ENCODE data around the gene ZFYVE1.
"Not testable (repeated sequence)": the region's sequence is repeated elsewhere in the genome, so short reads cannot be mapped to it uniquely, and the experiment has no call there.

Gene ZFYVE1

DNA sequence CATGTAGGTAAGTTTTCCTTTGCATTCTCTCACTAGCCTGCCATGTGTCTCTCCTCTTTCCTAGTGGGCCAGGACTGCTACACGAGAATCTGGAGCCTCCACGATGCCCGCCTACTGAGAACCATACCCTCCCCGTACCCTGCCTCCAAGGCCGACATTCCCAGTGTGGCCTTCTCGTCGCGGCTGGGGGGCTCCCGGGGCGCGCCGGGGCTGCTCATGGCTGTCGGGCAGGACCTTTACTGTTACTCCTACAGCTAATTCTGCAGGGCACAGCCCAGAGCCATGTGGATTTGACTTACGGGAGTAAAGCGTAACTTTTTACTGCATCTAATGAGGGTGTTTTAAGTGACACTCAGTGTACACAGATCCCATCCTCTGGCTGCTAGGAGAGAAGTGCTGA is 68.4 kb downstream of the ZFYVE1 start:
- DNase-seq (ENCODE audit: low read depth): no peak
- TF ChIP-seq, protein P1, sequence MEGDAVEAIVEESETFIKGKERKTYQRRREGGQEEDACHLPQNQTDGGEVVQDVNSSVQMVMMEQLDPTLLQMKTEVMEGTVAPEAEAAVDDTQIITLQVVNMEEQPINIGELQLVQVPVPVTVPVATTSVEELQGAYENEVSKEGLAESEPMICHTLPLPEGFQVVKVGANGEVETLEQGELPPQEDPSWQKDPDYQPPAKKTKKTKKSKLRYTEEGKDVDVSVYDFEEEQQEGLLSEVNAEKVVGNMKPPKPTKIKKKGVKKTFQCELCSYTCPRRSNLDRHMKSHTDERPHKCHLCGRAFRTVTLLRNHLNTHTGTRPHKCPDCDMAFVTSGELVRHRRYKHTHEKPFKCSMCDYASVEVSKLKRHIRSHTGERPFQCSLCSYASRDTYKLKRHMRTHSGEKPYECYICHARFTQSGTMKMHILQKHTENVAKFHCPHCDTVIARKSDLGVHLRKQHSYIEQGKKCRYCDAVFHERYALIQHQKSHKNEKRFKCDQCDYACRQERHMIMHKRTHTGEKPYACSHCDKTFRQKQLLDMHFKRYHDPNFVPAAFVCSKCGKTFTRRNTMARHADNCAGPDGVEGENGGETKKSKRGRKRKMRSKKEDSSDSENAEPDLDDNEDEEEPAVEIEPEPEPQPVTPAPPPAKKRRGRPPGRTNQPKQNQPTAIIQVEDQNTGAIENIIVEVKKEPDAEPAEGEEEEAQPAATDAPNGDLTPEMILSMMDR (IDR thresholded peaks at IDR 0.05; ENCODE audit: insufficient read depth, low read depth, low read length, missing control alignments): no peak
- no peak overlapping the region for H3K4me3 ChIP-seq (ENCODE audit: low read depth, low read length)

DNA sequence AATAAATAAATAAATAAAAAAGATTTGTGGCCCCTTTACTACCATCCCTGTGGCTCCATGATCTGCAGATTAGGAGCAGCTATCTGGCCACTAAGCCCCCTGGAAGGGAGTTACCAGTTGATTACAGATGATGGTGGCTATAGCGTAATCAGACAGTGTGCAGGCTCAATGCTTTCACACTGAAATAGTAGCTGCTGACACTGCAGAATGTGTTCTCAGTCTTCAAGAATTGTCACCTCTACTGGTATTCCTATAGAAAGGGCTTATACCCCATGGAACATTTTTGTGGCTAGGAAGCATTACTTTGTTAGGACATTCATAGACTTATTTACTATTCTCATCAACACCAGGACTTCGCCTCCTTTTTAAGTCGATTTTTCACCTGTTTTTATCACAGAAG is 69.7 kb downstream of the ZFYVE1 start:
- DNase-seq (ENCODE audit: low read depth): no peak
- H3K4me3 ChIP-seq (ENCODE audit: low read depth, low read length): no peak overlapping the region
- TF ChIP-seq, protein P1 (IDR thresholded peaks at IDR 0.05; ENCODE audit: insufficient read depth, low read depth, low read length, missing control alignments): no peak

DNA sequence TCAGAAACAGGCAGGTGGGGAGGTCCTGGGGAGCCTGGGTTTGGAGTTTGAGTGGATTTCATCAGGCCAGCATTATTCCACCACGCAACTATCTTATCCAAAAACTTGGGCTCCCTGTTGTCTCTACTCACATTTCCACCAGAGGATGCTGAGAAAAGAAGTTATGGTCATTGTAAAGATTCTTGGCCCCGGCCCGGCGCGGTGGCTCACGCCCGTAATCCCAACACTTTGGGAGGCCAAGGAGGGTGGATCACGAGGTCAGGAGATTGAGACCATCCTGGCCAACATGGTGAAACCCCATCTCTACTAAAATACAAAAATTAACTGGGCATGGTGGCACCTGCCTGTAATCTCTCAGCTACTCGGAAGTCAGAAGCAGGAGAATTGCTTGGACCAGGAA is 70.2 kb downstream of the ZFYVE1 start:
- not testable (repeated sequence) for DNase-seq (ENCODE audit: low read depth); H3K4me3 ChIP-seq (ENCODE audit: low read depth, low read length)

DNA sequence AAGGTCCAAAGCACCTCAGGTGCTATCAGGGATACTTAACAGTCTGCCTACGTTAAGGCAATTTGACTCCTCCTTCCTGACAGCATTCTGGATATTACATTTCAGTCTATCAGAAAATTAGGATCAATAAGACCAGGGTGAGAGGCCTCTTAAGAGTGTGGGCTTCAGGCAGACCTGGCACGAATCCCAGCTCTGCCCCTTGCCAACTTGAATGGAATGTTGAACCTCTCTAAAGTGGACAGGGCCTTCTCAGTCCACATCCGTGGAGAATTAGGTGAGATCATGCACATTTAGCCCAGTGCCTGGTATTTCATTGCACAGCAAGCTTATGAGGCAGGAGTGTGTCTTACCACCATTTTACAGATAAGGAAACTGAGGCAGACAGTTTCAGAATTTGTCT is 74.7 kb downstream of the ZFYVE1 start:
- DNase-seq (ENCODE audit: low read depth): no peak
- TF ChIP-seq, protein P1 (IDR thresholded peaks at IDR 0.05; ENCODE audit: insufficient read depth, low read depth, low read length, missing control alignments): no peak
- no peak overlapping the region for H3K4me3 ChIP-seq (ENCODE audit: low read depth, low read length)

DNA sequence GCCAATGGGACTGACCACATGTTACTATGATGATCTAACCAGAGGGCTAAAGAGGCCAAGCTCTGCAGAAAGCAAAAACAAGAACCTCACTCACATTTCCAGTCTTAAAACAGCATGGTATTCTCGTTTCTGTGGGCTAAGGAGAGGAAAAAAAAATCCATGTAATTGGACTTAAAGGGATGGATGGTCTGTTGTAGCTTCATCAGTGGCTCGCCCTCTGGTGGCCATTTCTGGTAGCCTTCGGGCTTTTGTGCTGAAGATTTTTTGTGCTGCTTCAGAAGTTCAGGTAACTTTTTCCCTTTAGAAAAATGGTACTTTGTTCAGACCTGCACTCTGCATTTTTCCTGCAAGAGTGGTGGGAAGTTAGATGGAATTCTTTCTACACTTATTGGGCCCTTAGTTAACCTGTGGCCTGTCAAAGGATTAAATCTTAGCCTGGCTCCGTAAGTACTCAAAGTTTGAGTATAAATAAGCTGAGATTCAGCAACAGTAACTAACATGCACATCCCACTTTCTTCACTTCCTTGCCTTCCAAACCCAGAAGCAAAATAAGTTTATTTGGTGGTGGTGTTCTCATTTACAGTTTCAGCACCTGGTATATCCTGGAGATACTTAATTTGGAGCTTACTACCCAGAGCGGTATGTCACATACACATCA is 78.3 kb downstream of the ZFYVE1 start:
- DNase-seq (ENCODE audit: low read depth): peak; percentile 70
- H3K4me3 ChIP-seq (ENCODE audit: low read depth, low read length): no peak overlapping the region
- TF ChIP-seq, protein P1 (IDR thresholded peaks at IDR 0.05; ENCODE audit: insufficient read depth, low read depth, low read length, missing control alignments): peak; percentile 91

DNA sequence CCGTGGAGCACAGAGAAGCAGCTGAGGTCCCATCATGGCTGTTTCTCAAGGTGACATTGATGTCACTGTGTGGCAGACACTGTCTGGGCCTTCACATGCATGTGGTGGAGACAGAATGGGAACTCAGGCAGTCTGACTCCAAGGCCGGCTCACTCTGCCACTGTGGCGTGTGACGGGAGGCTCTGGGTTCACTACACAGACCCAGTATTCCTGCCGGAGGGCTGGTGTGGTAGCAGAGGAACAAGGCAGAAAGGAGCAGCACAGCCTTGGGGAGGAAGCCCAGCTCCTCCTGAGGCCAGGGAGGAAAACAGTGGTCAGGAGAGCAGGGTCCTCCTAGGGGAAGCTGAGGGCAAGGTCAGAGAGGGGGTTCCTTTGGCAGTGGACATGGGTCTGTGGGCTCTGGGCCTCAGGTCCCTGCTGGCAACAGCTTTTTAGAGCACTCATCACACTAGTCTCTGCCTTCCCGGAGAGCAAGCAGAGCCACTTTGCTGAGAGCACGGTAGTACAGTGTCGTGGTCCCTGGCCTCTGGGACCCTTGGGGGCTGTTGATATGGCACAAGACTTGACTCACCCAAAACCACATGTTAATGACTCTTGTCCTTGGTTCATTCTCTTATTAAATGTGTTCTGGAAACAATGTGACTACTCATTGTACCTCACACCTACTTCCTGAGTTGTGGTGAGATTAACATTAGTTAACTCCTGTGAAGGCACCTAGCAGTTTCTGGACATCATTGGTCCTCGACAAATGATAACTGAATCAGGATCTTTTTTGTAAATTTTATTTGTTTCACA is 79.3 kb downstream of the ZFYVE1 start:
- TF ChIP-seq, protein P1 (IDR thresholded peaks at IDR 0.05; ENCODE audit: insufficient read depth, low read depth, low read length, missing control alignments): no peak
- no peak for DNase-seq (ENCODE audit: low read depth)
- H3K4me3 ChIP-seq (ENCODE audit: low read depth, low read length): no peak overlapping the region

DNA sequence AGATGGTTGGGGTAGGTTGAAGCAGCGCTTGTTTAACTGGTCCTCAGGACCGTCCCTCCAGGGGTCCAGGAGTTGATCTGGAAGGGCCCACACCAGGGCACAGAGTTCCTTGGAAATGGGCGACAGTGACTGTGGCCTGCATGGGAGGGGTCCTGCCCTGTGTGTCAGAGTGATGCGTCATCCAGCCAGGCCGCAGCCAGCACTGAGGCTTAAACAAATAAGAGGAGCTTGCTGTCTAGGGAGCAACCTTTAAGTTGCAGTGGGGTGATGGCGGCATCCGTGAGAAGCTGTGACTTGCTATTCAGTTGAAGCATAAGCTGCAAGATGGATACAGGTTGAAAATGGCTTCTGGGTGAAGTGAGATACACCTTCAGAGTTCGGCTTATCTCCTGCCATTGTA is 80.4 kb downstream of the ZFYVE1 start:
- no peak for DNase-seq (ENCODE audit: low read depth)
- TF ChIP-seq, protein P1 (IDR thresholded peaks at IDR 0.05; ENCODE audit: insufficient read depth, low read depth, low read length, missing control alignments): no peak
- H3K4me3 ChIP-seq (ENCODE audit: low read depth, low read length): no peak overlapping the region
